Measurements from ENCODE around the gene SLC35A4.

SLC35A4 gene

DNA sequence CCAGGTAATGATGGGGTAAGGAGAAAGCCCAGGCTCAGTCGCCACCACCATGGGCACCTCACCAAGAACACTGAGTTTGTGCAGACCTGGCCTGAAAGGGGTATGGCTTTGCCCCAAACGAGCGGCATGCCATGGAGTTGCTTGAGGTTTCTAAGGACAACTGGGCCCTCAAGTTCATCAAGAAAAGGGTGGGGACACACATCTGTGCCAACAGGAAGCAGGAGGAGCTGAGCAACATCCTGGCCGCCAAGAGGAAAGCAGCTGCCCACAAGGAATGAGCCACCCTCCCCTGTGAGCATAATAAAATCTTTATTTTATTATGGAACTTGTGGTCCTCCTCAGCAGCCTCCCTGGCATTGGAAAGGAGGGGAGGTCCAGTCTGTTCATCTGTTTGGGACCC lies 44.5 kb downstream of the SLC35A4 start:
- in situ Hi-C loops (cut with HindIII; ENCODE audit: low pct_ligation_motif_present, low pct_unique_long_range_greater_than_20kb, low sequenced_read_pairs) = no loop called here
- no peak for DNase-seq

DNA sequence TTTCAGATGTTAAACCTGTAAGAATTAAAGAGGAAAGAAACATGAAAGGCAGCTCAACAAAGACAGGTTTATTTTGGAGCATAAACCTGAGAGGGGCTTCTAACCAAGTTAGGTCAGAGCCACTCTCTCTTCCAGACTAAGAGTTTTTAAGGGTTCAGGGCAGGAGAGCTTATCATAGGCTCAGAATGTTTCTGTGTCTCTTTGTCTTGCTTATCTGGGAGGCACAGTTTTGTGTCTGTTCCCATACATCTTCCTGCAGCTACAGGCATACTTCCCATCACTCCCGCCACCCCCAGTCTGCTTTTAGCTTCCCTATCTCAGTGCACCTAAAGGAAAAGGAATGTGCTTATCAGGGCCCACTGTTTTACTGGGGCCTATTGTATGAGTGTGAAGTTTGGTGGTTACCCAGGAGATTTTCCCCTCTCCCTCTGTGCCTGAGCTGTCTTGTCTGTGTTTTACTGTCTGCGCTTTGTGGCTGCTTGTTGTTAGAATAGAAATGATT lies 46.4 kb downstream of the SLC35A4 start:
- no peak for DNase-seq
- in situ Hi-C loops (cut with HindIII; ENCODE audit: low pct_ligation_motif_present, low pct_unique_long_range_greater_than_20kb, low sequenced_read_pairs) = no loop called here
